T-helper 2 cell treated with Interferon-gamma antibody and Interleukin-4, amounts not matched to agents 5 μg/mL and 100 μg/mL, for 36 hours (primary cell): ENCODE data around the gene MRPL44.

Experiments used
- DNase-seq: peaks from one replicate; pipeline ENCODE4 v3.0.0; 2021; ENCODE audit warnings: low spot score
- H3K27ac Mint-ChIP-seq: one replicate; pipeline ENCODE4 v1.8.0; 2021; ENCODE audit warnings: mild to moderate bottlenecking, mixed read lengths
- H3K27me3 Mint-ChIP-seq: one replicate; pipeline ENCODE4 v1.8.0; 2021; ENCODE audit warnings: low read depth, mixed read lengths
- H3K36me3 Mint-ChIP-seq: one replicate; pipeline ENCODE4 v1.8.0; 2021; ENCODE audit warnings: low read depth, mixed read lengths
- H3K4me1 Mint-ChIP-seq: one replicate; pipeline ENCODE4 v1.8.0; 2021; ENCODE audit warnings: low read depth, mixed read lengths
- H3K4me3 Mint-ChIP-seq: one replicate; pipeline ENCODE4 v1.8.0; 2022; ENCODE audit warnings: mild to moderate bottlenecking, moderate library complexity, mixed read lengths
- H3K9me3 Mint-ChIP-seq: one replicate; pipeline ENCODE4 v1.8.0; 2021; ENCODE audit warnings: mixed read lengths

The MRPL44 gene

DNA sequence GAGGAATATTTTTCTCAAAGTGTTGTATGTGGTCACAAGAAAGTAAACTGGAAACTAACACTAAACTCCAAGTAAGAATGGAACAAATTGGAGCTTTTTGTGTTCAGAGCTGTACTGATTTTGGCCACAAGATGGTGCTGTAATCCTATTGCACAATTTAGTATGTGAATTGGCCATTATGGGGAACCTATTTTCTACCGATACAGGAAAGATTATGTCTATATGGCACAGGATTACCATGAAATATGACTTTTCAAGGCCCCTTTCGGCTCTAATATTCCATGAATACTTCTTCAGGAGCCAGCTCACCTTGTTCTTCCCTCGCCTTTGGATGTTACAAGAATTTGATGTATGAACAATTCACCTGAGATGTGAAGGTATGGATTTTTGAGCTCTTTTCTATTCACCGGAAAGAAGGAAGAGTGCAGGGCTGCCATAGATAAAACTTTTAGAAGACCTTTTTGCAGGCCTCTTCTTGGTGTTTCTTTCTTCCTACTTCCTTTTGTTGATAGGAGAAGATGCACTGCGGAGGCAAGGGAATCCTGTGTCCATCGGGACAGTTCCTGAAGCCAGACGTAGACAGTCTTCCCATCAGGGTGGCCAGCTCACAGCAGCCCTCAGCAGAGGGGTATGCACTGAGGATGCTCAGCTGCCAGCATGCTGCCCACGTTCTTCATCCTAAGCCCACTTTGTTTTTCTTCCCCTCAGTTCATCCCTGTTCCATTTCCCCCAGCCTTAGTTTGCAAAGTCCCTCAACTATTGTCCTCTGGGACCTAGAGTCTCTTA lies 13.3 kb downstream of the MRPL44 start:
- H3K9me3 Mint-ChIP-seq = no peaks in the 10 kb centered on the region
- DNase-seq = peak; percentile 28
- H3K4me1 Mint-ChIP-seq = no peaks in the 10 kb centered on the region
- H3K27me3 Mint-ChIP-seq = no peaks in the 10 kb centered on the region
- H3K36me3 Mint-ChIP-seq = peaks cover 16% of the 10 kb centered on the region
- H3K4me3 Mint-ChIP-seq = no peak overlapping the region
- H3K27ac Mint-ChIP-seq = no peak overlapping the region

DNA sequence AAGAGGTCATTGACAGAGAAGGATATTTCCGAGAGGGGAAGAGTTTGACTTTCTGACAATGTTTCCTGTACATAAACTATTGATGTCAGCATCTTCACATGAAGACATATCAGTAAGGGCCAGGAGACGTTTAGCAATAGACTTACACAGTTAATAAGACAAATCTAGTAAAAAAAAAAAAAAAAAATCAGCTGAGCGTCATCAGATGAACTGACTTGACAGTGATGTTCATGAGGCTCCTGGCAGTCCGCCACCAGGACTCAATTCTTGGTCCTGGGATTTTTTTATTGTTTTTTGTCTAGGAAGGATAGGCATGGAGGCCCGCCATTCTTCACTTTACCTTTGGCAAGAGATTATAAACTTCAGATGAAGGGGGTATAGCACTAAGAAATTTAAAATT lies 14.5 kb downstream of the MRPL44 start:
- Mint-ChIP-seq H3K36me3 (peaks cover 12% of the 10 kb centered on the region), H3K4me3 (no peak overlapping the region), H3K27ac (no peak overlapping the region), H3K4me1 (no peaks in the 10 kb centered on the region), H3K9me3 (no peaks in the 10 kb centered on the region), H3K27me3 (no peaks in the 10 kb centered on the region)
- DNase-seq = no peak

DNA sequence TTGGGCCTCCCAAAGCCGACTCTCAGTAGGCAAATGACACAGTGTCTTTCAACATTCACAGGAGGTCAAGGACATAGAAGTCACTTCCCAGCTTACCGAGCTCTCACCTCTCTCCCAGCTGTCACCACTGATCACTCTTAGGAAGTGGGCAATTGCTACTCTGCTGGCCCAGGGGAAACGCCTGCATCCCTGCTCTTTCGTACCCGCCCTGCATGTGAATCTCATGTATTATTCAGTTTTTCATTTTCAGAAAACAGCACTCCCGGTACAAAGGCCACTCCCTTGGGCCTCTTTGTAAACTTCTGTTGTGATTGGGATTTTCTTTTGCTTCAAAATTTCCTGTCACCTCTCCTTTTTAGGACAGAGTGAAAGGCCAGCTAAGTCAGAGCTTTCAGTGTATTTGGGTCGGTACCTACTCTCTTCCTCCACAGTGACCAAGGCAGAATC lies 15.4 kb downstream of the MRPL44 start:
- no peak for DNase-seq
- Mint-ChIP-seq H3K27ac (no peak overlapping the region), H3K4me1 (no peaks in the 10 kb centered on the region), H3K36me3 (peaks cover 4% of the 10 kb centered on the region), H3K4me3 (no peak overlapping the region), H3K27me3 (no peaks in the 10 kb centered on the region), H3K9me3 (no peaks in the 10 kb centered on the region)

DNA sequence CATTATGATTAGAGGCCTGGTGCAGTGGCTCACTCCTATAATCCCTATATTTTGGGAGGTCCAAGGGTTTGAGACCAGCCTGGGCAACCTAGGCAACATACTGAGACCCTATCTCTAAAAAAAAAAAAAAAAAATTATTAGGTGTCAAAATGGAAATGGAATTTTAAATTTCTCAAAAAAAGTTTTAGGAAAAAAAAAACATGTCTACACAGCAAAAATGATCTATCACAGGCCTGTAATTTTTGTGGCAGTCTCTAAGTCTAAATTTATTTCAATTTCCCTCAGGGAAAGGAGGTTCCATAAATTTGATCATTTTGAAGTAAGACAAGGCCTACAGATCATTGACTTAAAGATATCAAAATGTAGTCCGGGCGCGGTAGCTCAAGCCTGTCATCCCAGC lies 16.3 kb downstream of the MRPL44 start:
- Mint-ChIP-seq H3K4me1 (no peaks in the 10 kb centered on the region), H3K27ac (no peak overlapping the region), H3K4me3 (no peak overlapping the region), H3K27me3 (no peaks in the 10 kb centered on the region), H3K9me3 (no peaks in the 10 kb centered on the region), H3K36me3 (peaks cover 2% of the 10 kb centered on the region)
- no peak for DNase-seq

DNA sequence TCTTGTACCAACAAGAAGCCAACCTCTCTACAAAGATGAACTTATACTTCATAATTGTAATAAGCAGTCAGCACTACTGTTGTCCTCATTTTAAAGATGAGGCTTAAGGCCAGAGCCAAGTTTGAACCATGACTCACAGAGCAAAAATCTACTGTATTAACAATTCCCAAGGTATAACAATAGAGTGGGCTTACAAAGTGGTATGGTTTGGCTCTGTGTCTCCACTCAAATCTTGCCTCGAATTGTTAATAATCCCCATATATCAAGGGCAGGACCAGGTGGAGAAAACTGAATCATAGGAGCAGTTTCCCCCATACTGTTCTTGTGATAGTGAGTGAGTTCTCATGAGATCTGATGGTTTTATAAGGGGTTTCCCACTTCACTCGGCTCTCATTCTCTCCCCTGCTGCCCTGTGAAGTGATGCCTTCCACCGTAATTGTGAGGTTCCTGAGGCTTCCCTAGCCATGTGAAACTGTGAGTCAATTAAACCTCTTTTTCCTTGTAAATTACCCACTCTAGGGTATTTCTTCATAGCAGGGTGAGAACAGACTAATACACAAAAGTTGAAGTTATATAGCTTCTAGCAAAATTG lies 19.5 kb downstream of the MRPL44 start:
- Mint-ChIP-seq H3K4me1 (no peaks in the 10 kb centered on the region), H3K4me3 (no peak overlapping the region), H3K27me3 (no peaks in the 10 kb centered on the region), H3K9me3 (no peaks in the 10 kb centered on the region), H3K36me3 (no peaks in the 10 kb centered on the region), H3K27ac (no peak overlapping the region)
- no peak for DNase-seq

DNA sequence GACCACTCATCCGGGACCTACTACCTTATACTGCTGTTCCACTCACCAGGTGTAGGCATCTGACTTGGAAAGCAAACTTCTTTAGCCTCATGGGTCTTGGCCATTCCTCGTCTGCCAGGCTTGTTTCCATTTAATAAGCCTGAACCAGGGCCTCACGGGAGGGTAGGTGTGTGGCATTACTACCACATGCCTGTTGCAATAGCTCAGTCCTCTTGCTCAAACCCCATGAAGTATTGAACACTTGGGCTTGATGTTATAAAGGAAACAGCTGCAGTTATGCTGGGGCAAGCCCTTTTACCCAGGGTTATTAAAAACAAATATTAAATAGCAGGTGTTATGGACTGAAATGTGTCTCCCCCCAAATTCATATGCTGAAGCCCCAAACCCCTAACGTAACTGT lies 21.2 kb downstream of the MRPL44 start:
- Mint-ChIP-seq H3K4me1 (peaks cover under 1% of the 10 kb centered on the region), H3K4me3 (no peak overlapping the region), H3K27ac (no peak overlapping the region), H3K9me3 (no peaks in the 10 kb centered on the region), H3K36me3 (no peaks in the 10 kb centered on the region), H3K27me3 (no peaks in the 10 kb centered on the region)
- no peak for DNase-seq

DNA sequence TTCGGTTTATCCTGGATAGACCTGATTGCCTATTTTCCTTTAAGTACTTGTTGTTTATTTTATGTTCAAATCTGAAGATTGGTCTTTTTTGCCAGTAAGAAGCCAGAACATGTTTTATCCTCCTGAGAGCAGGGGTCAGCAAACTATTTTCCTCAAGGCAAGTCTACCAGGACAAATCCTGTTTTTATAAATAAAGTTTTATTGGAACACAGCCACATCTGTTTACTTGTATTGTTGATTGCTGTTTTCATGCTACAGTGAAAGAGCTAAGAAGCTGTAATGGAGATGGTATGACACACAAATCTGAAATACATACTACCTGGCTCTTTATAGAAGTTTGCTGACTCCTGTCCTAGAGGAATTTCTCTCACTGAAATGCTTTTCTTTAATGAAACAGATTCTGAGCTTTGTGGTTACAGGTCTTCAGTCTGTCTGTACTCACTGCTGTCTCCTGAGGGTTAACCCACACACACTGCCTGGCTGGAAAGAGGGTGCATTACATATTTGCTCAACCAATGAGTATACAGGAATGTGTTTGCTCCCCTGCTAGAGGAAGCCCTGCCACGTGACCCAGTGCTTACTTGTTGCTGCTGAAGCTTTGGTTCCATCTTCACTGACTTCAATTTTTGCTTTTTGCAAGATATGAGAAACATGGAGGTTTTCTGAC lies 22.6 kb downstream of the MRPL44 start:
- no peak for DNase-seq
- H3K4me3 Mint-ChIP-seq = no peak overlapping the region
- no peaks in the 10 kb centered on the region for H3K27me3 Mint-ChIP-seq
- H3K4me1 Mint-ChIP-seq = peaks cover 2% of the 10 kb centered on the region
- H3K9me3 Mint-ChIP-seq = no peaks in the 10 kb centered on the region
- peaks cover 4% of the 10 kb centered on the region for H3K36me3 Mint-ChIP-seq
- no peak overlapping the region for H3K27ac Mint-ChIP-seq

DNA sequence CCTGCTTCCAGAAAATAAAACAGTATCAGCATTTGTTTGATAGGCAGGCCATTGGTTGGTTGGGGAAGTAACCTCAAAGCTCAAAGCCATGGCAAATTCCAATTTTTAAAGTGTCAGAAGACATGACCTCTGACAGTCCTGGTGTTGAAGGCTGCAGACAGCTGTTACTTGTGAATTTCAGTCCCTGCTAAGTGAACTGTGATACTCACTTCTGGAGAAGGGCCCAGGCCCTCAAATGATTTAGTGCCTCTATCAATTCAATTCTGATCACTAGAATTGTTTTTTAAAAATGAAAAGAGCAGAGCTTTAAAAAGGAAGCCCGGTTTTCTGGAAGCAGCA lies 23.1 kb downstream of the MRPL44 start:
- Mint-ChIP-seq H3K27me3 (no peaks in the 10 kb centered on the region), H3K4me1 (peaks cover 2% of the 10 kb centered on the region), H3K27ac (no peak overlapping the region)

DNA sequence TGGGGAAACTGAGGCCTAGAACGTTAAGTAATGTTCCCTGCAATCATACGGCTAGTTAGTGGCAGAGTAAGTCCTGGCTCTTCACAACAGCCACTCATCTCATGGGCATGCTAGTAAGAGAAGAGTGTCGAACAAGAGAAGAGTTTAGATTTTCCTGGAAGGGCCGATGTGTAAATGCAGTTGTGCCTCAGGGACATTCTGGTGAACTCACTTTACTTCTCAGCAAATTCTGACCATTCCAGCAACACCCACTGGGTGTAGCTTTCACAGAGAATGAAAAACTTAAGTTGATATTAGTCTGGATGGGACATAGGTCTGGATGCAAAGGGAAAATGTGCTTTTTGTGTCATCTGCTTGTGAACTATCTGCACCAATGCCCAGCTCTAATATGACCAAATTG lies 23.5 kb downstream of the MRPL44 start:
- no peaks in the 10 kb centered on the region for H3K27me3 Mint-ChIP-seq
- peaks cover 4% of the 10 kb centered on the region for H3K36me3 Mint-ChIP-seq
- H3K4me3 Mint-ChIP-seq = no peak overlapping the region
- no peak overlapping the region for H3K27ac Mint-ChIP-seq
- H3K4me1 Mint-ChIP-seq = peaks cover 2% of the 10 kb centered on the region
- no peak for DNase-seq
- H3K9me3 Mint-ChIP-seq = no peaks in the 10 kb centered on the region

More for the DNA sequence above, 23.1 kb downstream of the MRPL44 start:
- no peak overlapping the region for H3K4me3 Mint-ChIP-seq
- no peaks in the 10 kb centered on the region for H3K9me3 Mint-ChIP-seq
- peaks cover 4% of the 10 kb centered on the region for H3K36me3 Mint-ChIP-seq
- no peak for DNase-seq

DNA sequence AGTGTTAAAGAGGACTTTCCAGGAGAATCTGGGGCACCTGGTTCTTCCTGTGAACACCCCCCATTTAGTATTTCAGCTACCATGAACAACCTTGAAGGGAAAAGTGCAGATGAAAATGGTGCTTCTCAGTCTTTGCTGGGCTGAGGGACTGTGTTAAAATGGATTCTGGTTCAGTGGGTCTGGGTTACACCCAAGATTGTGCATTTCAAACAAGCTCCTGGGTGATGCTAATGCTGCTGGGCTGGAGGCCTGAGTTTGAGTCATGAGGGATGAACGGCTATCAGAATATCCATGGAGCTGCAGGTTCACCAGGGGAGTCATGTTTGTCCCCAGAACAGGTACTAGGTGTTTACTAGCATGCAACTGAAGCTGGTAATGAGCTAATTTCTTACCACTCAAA lies 24.0 kb downstream of the MRPL44 start:
- Mint-ChIP-seq H3K27me3 (no peaks in the 10 kb centered on the region), H3K9me3 (no peaks in the 10 kb centered on the region), H3K4me1 (peaks cover 2% of the 10 kb centered on the region), H3K4me3 (no peak overlapping the region), H3K36me3 (peaks cover 4% of the 10 kb centered on the region), H3K27ac (no peak overlapping the region)
- DNase-seq = no peak

DNA sequence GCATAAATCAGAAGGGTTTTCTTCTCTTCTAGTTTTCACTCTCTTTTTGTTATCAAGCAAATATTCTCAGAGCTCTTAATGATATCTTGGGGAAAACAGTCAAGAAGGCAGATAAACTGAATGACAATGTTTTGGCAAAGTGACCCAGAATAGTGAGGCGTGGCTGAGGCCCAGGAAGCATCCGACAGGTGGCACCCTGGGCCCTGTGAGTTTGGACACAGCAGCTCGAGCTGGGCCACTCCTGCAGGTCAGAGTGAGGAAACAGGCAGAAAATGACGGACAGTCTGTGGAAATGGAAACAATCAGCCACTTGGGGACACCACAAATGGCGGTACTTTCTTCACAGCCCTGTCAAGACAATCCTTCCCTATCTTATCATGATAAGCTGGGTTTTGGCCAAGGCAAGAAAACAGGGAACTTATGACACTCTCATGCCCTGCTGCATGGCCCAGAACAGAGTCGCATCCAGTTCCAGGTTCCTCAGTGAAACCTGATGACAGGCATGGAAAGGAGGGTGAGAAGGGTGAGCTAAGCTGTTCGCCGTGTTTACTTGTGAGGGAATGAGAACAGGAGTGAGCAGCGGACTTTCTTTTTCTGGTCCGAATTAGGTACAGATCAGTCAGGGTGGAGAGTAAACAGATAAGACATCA lies 32.1 kb downstream of the MRPL44 start:
- DNase-seq = no peak
- peaks cover 4% of the 10 kb centered on the region for H3K4me1 Mint-ChIP-seq
- no peaks in the 10 kb centered on the region for H3K9me3 Mint-ChIP-seq
- no peaks in the 10 kb centered on the region for H3K27me3 Mint-ChIP-seq
- H3K36me3 Mint-ChIP-seq = peaks cover 3% of the 10 kb centered on the region
- no peak overlapping the region for H3K27ac Mint-ChIP-seq
- no peak overlapping the region for H3K4me3 Mint-ChIP-seq

DNA sequence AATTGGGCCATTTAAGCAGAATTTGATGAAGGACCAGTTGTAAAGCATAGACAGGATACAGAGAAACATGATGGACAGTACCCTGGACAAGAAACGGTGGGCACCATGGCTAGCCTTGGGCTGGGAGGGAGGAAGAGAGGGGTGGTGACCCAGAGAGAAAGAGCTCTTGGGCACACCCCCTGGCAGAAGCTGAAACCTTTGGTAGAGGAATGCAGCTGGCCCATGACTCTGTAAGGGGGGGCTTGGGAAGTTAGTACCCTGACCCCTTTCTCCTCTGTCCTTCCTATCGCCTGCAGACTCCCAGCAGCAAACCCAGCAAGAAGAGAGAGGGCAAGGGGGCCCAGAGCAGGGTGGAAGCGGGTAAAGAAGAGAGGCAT lies 32.6 kb downstream of the MRPL44 start:
- H3K9me3 Mint-ChIP-seq = no peaks in the 10 kb centered on the region
- no peaks in the 10 kb centered on the region for H3K27me3 Mint-ChIP-seq
- H3K27ac Mint-ChIP-seq = no peak overlapping the region
- no peaks in the 10 kb centered on the region for H3K36me3 Mint-ChIP-seq
- DNase-seq = no peak
- peaks cover 6% of the 10 kb centered on the region for H3K4me1 Mint-ChIP-seq
- no peak overlapping the region for H3K4me3 Mint-ChIP-seq

DNA sequence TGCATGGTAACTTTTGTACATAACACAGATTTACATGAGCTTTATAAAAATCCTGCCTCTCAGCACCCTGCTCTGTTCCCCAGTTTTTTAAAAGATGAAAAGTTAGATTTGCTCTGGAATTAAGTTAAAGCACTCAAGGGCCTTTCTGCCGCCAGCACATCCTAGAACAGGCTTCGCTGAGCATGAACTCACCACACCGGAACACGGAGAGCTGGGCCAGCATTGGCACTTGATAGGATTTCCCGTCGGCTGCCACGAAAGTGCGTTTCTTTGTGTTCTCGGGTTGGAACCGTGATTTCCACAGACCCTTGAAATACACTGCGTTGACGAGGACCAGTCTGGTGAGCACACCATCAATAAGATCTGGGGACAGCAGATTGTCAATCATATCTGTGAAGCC lies 34.3 kb downstream of the MRPL44 start:
- H3K27ac Mint-ChIP-seq = no peak overlapping the region
- H3K27me3 Mint-ChIP-seq = no peaks in the 10 kb centered on the region
- peaks cover 14% of the 10 kb centered on the region for H3K4me1 Mint-ChIP-seq
- no peak for DNase-seq
- H3K9me3 Mint-ChIP-seq = no peaks in the 10 kb centered on the region
- no peak overlapping the region for H3K4me3 Mint-ChIP-seq
- H3K36me3 Mint-ChIP-seq = no peaks in the 10 kb centered on the region

DNA sequence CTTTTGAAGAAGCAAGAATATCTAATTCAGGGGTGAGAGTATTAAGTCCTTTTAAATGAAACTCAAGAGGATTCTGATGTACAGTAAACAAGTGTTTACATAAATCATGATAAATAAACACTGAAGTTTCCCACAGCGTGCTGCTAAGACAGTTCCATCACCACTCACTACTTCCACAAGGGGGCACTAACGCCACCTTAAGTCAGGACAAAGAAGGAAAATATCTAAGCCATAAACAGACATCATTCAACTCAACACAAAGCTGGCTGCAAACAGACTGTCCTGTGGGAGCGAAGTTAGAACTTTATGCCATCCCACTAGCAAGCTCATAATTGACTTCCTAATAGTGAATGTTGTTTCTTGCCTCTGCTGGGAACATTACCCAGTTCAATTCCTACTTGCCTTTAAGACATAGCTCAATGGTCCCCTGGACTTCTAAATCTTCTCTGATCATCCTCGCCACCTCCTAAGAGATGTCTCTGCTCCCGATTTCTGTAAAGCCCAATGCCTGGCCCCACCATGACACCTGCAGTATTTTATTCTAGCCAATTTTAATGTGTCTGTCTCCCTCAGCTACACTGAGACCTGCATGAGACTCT lies 36.5 kb downstream of the MRPL44 start:
- Mint-ChIP-seq H3K27ac (no peak overlapping the region), H3K4me3 (no peak overlapping the region), H3K27me3 (no peaks in the 10 kb centered on the region), H3K4me1 (peaks cover 14% of the 10 kb centered on the region), H3K9me3 (no peaks in the 10 kb centered on the region), H3K36me3 (no peaks in the 10 kb centered on the region)
- DNase-seq = peak; percentile 43
